GM21529 (cell line): ENCODE measurements around the gene LIPM.

ENCODE experiments used
- ATAC-seq: cut with Tn5 transposase; IDR thresholded peaks from one replicate; pipeline ENCODE4 v1.9.1; 2021; ENCODE audit not compliant: unreplicated experiment

Gene LIPM

DNA sequence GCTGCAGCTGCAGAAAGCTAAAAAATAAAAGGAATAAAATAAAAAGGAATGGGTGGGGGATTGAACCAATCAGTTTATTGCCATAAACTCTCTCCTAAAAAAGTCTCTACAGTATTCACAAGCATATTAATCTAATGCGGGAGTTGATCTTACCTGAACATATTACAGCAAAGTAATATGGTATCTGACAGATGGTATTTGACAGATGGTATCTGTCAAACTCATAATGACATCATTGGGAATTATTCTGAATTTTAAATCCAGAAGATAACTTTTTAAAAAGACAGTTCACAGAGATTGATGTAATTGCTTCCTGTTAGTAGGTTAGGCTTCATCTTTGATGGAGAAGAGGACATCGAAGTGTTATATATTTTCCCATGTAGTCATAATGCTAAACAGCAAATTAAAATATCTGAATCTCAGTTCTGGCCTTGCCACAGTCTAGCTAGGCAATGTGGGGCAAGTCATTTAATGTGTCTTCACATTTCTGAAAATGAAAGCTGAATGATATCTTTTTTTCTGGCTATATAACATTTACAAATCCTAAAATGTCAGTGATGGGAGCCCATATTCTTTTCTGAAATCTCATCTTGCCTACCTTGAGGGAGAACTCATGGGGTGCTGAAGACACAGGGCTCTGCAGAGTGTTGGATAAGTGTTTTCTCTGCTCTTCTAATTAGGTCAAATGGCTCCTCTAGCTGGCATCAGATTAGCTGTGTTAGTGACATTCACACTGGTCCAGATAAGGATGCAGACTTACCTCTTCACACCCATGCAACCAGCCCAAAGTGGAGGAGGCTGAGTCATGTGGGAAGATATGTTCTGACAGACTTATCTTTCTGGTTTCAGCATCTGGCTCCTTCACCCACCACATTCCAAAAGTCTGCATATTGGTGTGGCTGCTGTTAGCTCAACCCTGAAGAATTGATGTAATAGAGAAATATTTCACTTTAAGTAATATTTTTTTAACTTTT is 2.1 kb upstream of the LIPM start:
- ATAC-seq, result no peak

DNA sequence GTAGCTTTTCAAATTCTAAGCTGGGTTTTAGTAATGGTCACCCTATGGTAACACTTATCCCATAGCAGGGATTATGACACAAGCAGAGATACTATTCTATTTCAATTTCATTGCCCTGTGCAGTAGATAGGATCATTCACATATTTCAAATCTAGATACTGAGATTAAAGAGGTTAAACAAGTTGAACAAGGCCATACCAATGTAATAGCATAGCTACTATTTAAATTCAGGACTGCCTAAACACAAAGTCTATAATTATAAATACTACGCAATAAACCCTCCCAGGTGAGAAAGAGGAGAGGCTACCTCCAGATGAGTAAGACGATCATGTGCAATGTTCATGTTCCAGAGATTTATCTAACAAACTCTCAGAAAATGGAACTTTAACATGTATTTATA is 1.1 kb downstream of the LIPM start:
- ATAC-seq, result no peak

DNA sequence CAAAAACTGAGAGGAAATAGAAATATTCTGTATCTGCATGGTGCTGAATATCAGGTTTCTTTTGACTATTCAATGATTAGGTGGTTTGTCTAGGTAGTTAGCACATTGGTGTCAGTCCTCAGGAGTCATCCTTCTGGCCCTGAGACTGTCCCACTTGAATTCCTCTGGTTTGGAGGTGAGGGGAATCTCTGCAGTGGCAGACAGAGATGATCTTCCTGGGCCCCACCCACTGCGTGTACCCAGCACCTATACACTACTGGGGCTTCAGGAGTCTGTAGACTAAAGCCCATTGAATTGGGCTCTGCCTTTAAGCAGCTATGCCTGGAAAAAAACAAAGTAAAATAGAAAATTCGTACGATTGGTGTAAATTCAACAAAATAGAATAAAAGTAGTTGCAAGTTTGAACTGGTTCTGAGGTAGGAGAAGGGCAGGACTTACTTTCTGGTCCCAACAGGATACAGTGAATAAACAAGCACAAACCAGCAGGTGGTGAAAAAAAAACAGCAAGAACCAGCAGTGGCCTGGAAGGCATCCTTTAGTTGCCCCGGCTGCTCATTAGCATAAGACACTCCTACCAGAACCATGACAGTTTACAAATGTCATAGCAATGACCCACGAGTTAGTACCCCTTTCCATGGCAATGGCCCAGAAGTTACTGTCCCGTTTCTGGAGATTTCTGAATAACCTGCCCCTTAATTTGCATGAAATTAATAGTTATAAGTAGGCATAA is 1.7 kb downstream of the LIPM start:
- no peak for ATAC-seq

DNA sequence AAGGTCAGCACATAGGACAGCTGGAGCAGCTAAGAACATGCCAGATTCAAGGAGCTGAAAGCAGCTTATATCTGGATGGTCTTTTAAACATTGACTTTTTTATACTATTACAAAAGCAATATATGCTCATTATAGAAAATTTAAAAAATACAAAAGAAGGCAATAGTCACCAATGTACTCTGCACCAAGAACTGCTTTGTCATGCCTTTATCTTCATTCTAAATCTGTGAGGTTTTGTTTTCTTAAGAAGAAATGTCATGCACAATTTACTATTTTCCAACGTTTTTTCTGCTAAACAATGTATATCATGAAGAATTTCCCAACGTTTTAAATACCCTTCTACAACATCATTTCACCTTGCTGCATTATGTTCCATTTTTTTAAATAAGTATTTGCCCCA is 2.8 kb downstream of the LIPM start:
- no peak for ATAC-seq

DNA sequence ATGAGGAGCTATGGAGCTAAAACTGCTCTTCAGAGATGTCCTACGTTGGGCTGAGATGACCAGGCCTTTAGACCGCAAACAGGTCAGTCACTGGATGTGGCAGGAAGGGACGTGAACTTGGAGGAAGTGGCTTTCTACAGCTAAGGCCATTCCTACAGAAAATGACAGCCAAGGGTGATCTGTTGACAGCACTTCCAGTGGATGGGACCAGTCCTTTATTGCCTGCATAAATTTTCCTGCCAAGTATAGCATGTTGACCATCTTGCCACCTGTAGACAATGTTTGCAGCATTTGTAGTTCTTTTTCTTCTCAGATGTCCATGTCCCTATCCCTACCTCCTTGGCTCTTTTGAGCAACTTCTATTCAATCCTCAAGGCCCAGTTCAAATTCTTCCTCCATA is 3.4 kb downstream of the LIPM start:
- no peak for ATAC-seq

DNA sequence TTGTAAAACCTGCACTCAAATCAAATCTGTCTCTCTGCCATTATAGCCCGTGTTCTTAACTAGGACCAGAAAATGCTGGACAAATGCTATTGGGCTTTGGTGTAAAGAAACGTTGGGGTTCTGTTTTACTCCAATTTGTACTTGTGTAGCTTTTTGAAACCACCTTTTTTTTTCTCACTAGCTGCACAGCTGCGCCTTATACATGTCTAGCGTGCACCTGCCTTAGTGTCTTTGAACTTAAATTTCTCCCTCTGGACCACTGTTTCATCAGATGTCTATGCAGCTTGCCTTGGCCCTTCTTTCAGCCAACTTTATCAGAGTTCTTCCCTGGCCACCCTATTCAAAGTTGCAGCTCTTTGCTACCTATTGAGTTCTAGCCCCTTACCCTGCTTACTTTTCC is 7.1 kb downstream of the LIPM start:
- ATAC-seq, result no peak

DNA sequence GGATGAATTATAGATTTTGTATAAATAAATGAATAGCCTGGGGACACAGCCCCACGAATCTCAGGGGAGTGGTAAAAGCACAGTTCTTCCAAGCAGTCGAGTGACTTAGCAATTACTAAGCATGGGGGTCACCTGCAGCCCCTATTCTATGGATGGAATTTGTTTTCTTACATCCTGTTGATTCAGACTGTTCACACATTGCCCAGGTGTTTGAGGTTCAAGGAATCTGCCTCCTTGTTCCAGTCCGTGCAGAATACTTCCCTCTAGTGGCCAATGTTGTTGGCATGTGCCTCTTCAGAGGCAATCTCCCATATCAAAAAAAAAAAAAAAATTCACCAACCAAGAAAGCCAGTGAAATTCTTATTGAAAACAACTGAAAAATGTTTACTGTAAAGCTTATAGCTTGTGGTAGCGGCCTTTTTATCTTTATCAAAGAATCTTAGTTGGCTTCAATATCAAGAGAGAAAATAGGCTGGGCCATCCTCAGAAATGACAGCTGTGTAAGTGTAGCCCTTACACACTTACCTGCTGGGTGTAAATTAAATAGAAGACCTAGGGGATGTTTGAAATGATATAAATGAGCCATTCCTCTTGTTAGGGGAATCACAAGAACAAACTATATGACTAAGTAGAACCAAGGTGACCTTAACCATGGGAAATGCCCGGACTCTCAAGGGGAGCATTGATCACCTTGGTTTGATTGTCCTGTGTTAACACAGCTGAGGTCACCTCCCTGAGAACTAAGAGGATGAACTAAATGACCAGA is 7.8 kb downstream of the LIPM start:
- ATAC-seq, result no peak

DNA sequence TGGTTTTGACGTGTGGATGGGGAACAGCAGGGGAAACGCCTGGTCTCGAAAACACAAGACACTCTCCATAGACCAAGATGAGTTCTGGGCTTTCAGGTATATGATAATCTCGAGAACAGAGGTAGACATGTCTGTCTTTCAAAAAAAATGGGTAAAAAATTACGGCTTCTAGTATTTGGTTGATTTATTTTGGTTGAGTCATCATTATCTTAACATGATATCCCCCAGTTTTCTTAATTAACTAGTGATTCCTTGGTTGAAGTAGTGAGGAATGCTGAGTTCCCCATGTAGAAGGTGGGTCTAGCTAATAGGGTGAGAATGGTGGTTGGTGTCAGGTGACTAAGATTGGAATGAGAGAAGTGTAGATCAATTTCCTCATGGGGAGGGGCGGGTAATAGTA is 10.7 kb downstream of the LIPM start:
- ATAC-seq, result no peak

DNA sequence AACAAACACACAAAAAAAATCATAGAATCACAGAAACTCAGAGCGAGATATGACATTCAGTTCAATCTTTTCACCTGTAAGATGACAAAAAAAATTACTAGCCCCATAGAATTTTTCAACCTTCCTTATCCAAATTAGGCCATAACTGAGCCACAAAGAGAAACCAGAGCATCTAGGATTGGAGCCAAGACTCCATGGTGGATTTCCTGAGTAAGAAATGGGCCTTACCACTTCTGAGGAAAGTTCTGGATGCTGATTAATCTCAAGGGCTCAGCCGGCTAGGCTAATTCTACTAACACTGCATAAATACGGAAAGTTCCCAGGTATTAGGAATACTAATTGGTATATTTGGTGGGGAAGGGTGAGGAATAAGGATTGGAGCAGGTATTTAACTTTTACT is 16.8 kb downstream of the LIPM start:
- ATAC-seq, result no peak

DNA sequence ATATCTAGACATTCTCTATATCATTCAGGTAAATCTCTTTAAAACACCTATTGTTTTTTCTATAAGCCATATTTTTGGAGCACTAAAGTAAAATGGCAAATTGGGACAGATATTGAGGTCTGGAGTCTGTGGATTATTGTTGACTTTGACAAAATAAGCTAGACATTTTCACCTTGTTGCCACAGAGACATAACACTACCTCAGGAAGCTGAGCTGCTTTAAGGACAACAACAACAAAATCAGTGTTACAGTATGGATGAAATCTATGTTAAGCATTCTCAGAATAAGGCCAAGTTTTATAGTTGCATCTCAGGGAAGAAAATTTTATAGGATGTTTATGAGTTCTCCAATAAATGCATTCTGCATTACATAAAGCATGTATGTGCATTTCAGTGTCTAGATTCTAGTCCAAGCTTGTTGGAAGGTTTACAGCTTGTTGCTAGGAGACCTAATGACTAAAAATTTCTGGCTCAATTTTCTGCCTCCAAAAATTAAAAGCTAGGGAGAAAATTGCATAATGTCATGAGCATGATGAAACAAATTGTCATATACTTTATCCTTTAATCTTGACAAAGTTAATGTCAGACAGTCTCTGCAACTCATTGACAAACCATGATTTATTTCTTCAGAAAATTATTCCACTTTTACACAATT is 18.3 kb downstream of the LIPM start:
- no peak for ATAC-seq

DNA sequence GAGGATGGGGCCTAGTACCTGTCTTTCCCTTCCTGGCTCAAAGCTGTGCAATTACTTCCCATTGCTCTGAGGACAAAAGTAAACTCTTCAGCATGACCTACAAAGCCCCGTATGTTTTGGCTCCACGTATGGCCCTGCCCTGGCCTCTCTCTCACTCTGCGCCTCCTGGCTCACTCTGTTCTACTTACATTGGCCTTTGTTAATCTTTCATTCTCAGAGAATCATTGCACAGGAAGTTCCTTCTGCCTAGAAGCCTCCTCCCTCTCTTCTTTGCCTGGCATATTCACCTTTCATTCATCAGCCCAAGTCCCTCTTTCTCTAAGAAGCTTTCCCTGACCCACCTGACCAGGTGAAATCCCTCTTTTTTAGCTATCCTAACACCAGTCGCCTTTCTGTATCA is 23.9 kb downstream of the LIPM start:
- no peak for ATAC-seq

DNA sequence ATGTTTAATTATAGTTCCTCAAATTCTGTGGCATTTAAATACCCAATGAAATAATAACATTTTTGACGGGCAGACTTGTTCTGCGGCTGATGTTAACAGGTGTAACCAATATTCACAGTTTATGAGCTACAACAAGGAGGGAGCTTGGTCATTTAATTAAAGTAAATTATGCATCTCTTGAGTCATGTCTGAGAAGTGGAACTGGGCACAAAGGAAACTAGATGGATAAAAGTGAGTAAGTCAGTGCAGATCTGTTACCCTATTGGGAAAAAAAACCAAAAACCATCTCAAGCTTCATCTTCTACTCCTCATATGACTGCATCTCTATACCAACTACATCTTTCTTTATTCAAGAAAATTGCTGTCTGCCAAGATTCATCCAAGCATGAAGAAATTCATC is 25.1 kb downstream of the LIPM start:
- ATAC-seq, result no peak

DNA sequence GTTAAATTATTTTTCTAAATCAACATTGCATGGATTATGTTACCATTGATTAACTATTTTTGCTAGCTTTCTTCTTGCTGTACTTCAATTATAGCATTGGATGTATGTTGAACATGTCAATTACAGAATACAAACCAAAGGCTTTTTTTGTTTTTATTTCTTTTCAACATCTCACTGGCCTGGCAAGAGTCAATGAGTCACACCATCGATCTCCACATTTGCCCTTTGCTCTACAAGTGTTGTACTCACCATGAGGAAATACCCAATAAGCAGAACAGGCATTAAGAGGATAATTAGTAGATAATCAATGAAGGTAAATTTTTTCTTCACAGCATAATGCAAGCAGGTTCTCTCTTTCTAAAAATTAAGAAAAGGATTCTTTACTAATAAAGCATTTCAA is 25.8 kb downstream of the LIPM start:
- ATAC-seq, result no peak

DNA sequence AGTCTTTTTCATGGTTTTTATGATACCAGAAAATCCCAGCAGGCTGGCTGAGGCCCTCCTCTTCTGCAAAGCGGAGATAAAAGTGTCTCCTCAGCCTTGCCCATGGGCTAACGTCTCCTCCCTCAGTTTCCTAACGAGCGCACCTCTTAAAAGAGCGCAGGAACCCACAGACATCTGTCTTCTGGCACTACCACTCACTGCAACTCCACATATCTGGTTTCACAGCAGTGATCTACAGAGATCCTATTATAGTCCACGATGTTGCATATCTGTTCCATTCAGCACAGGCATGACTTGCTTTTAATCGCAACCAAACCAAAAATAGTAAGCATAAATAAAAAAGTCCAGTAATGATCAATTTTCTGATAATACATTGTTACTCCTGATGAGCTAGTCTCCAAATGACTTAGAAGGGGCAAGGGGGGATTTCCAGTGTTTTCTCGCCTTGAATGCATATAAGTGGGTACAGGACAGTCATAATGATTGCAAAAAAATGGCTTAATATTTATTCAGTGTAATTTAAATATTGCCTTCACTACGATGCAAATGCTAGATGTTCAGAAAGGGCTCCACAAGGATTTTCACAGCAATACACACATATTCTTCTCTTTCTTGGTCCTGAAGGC is 28.2 kb downstream of the LIPM start:
- ATAC-seq, result no peak

DNA sequence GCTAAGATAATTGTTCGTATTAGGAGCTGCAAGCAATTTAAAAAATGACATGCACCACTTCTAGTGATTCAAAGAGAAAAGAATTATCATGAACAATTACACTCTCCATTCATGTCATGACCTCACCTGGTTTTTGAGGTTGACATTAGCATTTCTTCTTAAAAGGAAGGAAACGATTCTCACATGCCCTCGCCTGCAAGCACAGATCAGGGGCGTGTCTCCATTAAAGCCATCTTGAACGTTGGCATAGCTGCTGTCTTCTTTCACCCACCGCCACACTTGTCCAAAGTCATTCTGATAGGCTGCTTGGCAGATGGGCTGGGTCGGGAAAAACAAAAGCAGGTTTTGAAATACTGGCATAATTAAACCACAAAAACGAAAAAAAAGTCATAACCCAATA is 29.2 kb downstream of the LIPM start:
- ATAC-seq, result no peak

DNA sequence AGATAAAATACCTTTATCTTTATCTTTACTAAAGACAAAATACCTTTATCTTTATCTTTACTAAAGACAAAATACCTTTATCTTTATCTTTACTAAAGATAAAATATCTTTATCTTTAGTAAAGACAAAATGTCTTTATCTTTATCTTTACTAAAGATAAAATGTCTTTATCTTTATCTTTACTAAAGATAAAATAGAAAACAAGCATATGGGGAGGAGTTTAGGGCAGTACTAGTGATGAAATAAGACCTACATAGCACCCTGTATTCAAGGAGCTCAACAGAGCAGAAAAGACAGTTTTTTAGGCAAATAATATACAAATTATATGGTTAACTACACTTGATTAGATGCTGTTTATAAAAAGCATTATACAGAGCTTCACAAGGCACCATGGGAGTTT is 29.8 kb downstream of the LIPM start:
- ATAC-seq, result no peak

DNA sequence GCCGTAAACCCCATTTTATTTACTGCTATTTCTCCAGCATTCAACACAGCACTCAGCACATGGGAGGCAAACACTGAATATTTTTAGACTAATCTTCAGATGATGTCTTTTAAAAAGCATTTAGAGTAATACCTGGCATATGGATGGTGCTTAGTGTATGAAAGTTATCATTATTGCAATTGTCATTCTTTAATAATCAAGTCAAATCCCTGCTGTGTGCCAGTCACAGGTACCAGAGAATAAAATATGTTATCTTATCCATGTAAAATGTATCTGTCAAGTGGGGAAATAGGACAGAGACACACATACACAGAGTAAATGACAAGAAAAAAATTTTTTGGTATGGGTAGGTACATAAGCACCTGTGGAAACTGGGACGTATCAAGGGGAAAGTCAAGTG is 30.6 kb downstream of the LIPM start:
- no peak for ATAC-seq

DNA sequence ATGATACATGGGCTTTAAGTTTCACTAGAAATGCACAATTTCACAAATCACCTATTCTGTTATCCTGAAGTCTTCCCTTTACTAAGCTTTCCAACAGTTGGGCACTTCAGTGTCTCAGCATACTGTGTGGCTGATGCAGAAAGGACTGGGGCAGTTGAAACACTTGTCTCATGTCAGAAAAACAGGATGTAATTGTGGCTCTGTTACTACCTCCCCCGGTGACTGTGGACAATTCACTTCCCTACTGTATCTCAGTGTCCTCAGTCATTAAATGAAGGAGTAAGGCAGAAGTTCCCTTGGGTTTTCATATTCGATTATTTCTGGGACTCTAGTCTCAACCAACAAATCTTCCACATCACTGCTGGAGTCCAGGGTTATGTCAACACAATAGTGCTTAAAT is 31.2 kb downstream of the LIPM start:
- no peak for ATAC-seq

DNA sequence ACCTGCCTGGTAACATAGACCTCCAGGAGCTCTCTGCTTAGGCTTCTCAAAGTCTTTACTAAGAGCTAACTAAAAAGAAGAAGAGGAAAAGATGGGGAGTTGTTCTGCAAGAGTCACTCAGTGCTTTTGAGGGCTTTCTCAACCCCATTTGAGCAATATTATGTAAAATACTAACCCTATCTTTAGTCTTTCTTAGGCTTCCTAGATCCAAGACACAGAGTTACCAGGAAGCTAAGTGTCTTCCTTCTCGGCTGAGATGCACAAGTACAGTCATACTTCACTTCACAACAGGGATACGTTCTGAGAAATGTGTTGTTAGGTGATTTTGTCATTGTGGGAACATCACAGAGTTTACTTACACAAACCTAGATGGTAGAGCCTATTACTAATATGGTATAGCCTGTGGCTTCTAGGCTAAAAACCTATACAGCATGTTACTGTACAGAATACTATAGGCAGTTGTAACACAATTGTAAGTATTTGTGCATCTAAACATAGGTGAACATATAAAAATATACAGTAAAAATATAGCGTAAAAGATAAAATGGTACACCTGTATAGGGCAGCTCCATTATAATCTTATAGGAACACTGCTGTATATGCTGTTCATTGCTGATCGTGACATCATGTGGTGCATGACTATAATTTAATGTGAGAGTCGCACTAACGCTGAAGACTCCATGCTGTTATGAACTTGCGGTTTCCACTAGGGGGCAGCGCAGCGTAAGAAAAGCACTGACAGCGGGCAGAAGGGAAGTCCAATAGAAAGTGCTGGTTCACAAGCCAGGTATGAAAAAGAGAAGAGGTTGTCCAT is 32.8 kb downstream of the LIPM start:
- peak; percentile 83 for ATAC-seq

DNA sequence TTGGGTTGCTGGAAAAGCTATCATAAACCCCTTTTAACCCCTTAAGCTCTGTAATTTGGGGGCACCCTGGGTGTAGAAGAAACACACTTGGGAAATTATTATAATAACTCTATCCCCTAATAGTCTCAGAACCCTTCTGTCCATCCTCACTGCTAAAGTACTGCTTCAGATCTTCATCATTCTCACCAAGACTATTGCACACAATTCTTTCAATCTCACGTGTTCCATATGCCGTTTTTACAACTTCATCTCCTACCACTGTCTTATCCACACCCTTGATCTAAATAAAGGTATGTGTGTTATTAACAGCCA is 33.3 kb downstream of the LIPM start:
- ATAC-seq, result peak; percentile 10
